Neural crest cell (in vitro differentiated cells): Measurements from ENCODE around the gene PLXNC1. TPM values are rescaled to one million over a fixed set of nuclear protein-coding genes. Genes with fewer than 3 reads are reported as not detected.
A peak's percentile ranks its signal among the peaks of the same experiment; 100 is the strongest.

Experiments used
- DNase-seq: peaks from one replicate; pipeline ENCODE4 v3.0.0; 2021; ENCODE audit warnings: low read depth, mixed read lengths, low spot score
- H3K27ac Mint-ChIP-seq: one replicate; pipeline ENCODE4 v1.8.0; 2021; ENCODE audit warnings: mild to moderate bottlenecking, mixed read lengths; ENCODE audit not compliant: unreplicated experiment
- H3K27me3 Mint-ChIP-seq: 2 replicates; pipeline ENCODE4 v1.8.0; 2021; ENCODE audit warnings: low read depth, mild to moderate bottlenecking, mixed read lengths
- H3K36me3 Mint-ChIP-seq: 2 replicates; pipeline ENCODE4 v1.8.0; 2021; ENCODE audit warnings: low read depth, mild to moderate bottlenecking, mixed read lengths
- H3K4me1 Mint-ChIP-seq: 2 replicates; pipeline ENCODE4 v1.8.0; 2021; ENCODE audit warnings: mixed read lengths
- H3K4me3 Mint-ChIP-seq: one replicate; pipeline ENCODE4 v1.8.0; 2021; ENCODE audit warnings: mild to moderate bottlenecking, mixed read lengths
- H3K9me3 Mint-ChIP-seq: 2 replicates; pipeline ENCODE4 v1.8.0; 2021; ENCODE audit warnings: mixed read lengths
- CTCF ChIP-seq: fragments of 200-600 bp; sonication (generic); conservative IDR thresholded peaks from 2 replicates; pipeline ENCODE4 v1.5.0; 2021; ENCODE audit warnings: antibody characterized with exemption, mild to moderate bottlenecking
- total RNA-seq: library from RNA; stranded (reverse); gene quantifications from 2 replicates; pipeline ENCODE4 v1.2.1, GENCODE V29; 2021

The PLXNC1 gene
- total RNA-seq, 1 donor from 2014 or later, result 5.8 TPM

GRCh38 chr12:94146166-94146936 is 2.0 kb upstream of the PLXNC1 start:
- no peak for DNase-seq
- H3K27ac Mint-ChIP-seq, result no peak overlapping the region
- H3K27me3 Mint-ChIP-seq, result peaks cover 68% of the 10 kb centered on the region
- H3K36me3 Mint-ChIP-seq, result no peaks in the 10 kb centered on the region
- no peak for TF ChIP-seq CTCF
- H3K9me3 Mint-ChIP-seq, result no peaks in the 10 kb centered on the region
- peaks cover 21% of the 10 kb centered on the region for H3K4me1 Mint-ChIP-seq
- H3K4me3 Mint-ChIP-seq, result peak overlapping the region; percentile 54

- H3K27me3 Mint-ChIP-seq, result peaks cover 78% of the 10 kb centered on the region
- H3K27ac Mint-ChIP-seq, result no peak overlapping the region
- peak overlapping the region; percentile 84 for H3K4me3 Mint-ChIP-seq
- no peak for DNase-seq
- no peak for TF ChIP-seq CTCF
- no peaks in the 10 kb centered on the region for H3K36me3 Mint-ChIP-seq
- peaks cover 32% of the 10 kb centered on the region for H3K4me1 Mint-ChIP-seq
- no peaks in the 10 kb centered on the region for H3K9me3 Mint-ChIP-seq
Measured at GRCh38 chr12:94147387-94147990, 888 bp upstream of the PLXNC1 start.

GRCh38 chr12:94148739-94149118 is 352 bp downstream of the PLXNC1 start:
- Mint-ChIP-seq H3K27me3 (peaks cover 78% of the 10 kb centered on the region), H3K9me3 (no peaks in the 10 kb centered on the region), H3K4me3 (peak overlapping the region; percentile 61), H3K36me3 (no peaks in the 10 kb centered on the region), H3K27ac (no peak overlapping the region), H3K4me1 (peaks cover 36% of the 10 kb centered on the region)
- no peak for TF ChIP-seq CTCF
- DNase-seq, result no peak

- Mint-ChIP-seq H3K36me3 (no peaks in the 10 kb centered on the region), H3K4me1 (peaks cover 36% of the 10 kb centered on the region), H3K9me3 (no peaks in the 10 kb centered on the region), H3K4me3 (peak overlapping the region; percentile 88), H3K27ac (no peak overlapping the region), H3K27me3 (peaks cover 78% of the 10 kb centered on the region)
- TF ChIP-seq CTCF, result peak; percentile 59
- no peak for DNase-seq
Measured at GRCh38 chr12:94149119-94149780, 873 bp downstream of the PLXNC1 start.

- Mint-ChIP-seq H3K27me3 (peaks cover 73% of the 10 kb centered on the region), H3K9me3 (no peaks in the 10 kb centered on the region), H3K4me3 (peak overlapping the region; percentile 88), H3K4me1 (peaks cover 36% of the 10 kb centered on the region), H3K27ac (no peak overlapping the region), H3K36me3 (no peaks in the 10 kb centered on the region)
- no peak for TF ChIP-seq CTCF
- DNase-seq, result no peak
Measured at GRCh38 chr12:94149781-94150239, 1.4 kb downstream of the PLXNC1 start.
